ENCODE measurements around the gene PRKACB.

DNA sequence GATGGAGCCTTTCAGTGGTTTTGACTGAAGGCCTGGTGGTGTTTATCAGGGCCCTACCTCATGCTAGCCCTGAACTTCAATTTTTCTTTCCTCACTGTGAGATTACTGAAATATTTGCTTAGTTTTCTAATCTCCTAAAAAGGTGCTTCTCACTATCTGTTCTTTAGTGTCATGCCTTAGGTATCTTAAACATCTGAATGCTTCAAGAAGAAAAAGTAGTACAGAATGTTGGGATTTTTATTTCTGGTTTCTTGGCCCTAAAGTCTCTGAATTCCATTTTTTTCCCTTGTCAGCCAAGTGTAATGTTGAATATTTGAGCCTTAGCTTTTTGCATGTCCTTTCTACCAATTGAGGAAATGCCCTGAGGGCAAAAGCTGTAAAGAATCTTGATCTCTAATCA is 47.9 kb upstream of the PRKACB start:
- TF ChIP-seq CTCF (optimal IDR thresholded peaks at IDR 0.05 in 1 of 3, IDR thresholded peaks at IDR 0.05 in 1 of 3, conservative IDR thresholded peaks at IDR 0.05 in 1 of 3; ENCODE audit: extremely low read depth in 1 of 3, insufficient read depth in 2 of 3, low read length in 3 of 3) (no peak), EZH2 (IDR thresholded peaks at IDR 0.05; ENCODE audit: low read length) (no peak)
